Measurements from ENCODE around the gene BMERB1.
"Not testable (repeated sequence)": the region's sequence is repeated elsewhere in the genome, so short reads cannot be mapped to it uniquely, and the experiment has no call there.

BMERB1 gene

GRCh38 chr16:15559176-15559575, 124.8 kb downstream of the BMERB1 start:
- DNase-seq (ENCODE audit: low read depth): no peak

- DNase-seq (ENCODE audit: low read depth): no peak
Measured at GRCh38 chr16:15564604-15565339, 130.4 kb downstream of the BMERB1 start.

DNA sequence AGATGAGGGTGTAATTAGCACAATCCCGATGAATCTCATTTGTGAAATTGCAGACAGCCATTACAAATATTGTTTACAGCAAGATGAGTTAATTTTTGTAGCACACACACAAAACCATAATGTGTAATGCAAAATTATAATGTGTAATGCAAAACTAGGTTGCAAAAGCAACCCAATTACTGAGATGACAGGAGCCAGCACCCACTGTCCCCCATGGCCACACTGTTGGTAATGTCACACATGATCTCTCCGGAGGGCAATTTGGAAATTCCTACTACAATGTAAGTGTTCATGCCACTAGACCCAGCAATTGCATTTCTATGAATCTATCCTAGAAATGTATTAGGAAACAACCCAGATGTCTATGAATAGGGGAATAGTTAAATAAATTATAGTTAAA, 131.7 kb downstream of the BMERB1 start:
- DNase-seq (ENCODE audit: low read depth): no peak

DNA sequence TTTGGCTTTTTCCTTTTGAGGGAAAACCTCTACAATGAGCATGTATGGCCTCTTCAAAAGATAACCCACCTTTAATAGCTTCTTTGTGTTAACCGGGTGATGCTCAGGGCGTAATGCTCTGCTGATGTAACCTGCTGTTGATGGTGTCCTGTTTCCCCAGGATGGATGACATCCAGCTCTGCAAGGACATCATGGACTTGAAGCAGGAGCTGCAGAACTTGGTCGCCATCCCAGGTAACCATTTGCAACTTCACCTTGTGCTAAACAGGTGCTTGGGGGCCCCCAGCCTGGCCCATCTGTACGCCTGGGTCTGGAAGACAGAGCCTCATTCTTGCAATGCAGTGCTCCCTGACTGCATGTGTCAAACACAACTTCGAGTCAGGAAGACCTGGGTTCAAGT, 133.4 kb downstream of the BMERB1 start:
- no peak for DNase-seq (ENCODE audit: low read depth)

GRCh38 chr16:15570666-15571065, 136.3 kb downstream of the BMERB1 start:
- not testable (repeated sequence) for DNase-seq (ENCODE audit: low read depth)

DNA sequence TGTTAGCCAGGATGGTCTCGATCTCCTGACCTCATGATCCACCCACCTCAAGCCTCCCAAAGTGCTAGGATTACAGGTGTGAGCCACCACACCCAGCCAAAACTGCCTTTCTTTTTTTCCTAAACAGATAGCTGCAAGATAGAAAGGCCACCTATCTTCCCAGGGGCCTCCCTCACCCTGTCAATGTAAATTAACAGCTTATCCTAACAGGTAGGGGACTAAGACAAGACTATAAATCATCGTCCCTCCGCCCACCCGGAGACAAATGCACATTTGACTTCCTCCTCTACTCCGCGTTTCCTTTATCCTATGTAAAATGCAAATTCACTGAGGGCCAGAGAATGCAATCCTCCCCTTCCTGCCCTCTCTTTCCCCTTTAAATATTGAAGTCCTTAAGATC, 137.2 kb downstream of the BMERB1 start:
- no peak for DNase-seq (ENCODE audit: low read depth)

DNA sequence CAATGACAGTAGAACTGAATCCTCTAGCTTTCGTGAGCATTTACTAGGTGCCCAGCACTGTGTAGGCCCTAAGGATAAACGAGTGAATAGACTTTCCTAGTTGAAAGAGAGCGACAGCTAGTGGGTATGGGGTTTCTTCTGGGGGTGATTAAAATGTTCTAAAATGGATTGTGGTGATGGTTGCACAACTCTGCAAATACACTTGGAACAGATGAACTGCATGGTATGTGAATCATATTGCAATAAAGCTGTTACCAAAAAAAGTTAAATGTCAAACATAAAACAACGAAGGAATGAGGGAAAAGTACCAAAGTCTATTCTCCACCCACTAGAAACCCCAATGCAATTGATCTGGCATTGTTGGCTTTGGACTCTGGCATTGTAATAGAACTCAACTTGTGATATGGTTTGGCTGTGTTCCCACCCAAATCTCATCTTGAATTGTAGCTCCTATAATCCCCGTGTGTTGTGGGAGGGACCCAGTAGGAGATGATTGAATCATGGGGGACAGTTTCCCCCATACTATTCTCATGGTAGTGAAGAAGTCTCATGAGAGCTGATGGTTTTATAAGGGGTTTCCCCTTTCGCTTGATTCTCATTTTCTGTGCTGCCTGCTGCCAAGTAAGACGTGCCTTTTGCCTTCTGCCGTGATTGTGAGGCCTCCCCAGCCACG, 138.1 kb downstream of the BMERB1 start:
- DNase-seq (ENCODE audit: low read depth): no peak

- no peak for DNase-seq (ENCODE audit: low read depth)
Measured at GRCh38 chr16:15573274-15573895, 139.0 kb downstream of the BMERB1 start.

- not testable (repeated sequence) for DNase-seq (ENCODE audit: low read depth)
Measured at GRCh38 chr16:15573896-15574613, 139.7 kb downstream of the BMERB1 start.

GRCh38 chr16:15574614-15574948, 140.2 kb downstream of the BMERB1 start:
- no peak for DNase-seq (ENCODE audit: low read depth)

GRCh38 chr16:15575293-15576049, 141.1 kb downstream of the BMERB1 start:
- DNase-seq (ENCODE audit: low read depth): no peak

- DNase-seq (ENCODE audit: low read depth): no peak
Measured at GRCh38 chr16:15576960-15577958, 142.9 kb downstream of the BMERB1 start.

- DNase-seq (ENCODE audit: low read depth): no peak
Measured at GRCh38 chr16:15578824-15579223, 144.4 kb downstream of the BMERB1 start.

DNA sequence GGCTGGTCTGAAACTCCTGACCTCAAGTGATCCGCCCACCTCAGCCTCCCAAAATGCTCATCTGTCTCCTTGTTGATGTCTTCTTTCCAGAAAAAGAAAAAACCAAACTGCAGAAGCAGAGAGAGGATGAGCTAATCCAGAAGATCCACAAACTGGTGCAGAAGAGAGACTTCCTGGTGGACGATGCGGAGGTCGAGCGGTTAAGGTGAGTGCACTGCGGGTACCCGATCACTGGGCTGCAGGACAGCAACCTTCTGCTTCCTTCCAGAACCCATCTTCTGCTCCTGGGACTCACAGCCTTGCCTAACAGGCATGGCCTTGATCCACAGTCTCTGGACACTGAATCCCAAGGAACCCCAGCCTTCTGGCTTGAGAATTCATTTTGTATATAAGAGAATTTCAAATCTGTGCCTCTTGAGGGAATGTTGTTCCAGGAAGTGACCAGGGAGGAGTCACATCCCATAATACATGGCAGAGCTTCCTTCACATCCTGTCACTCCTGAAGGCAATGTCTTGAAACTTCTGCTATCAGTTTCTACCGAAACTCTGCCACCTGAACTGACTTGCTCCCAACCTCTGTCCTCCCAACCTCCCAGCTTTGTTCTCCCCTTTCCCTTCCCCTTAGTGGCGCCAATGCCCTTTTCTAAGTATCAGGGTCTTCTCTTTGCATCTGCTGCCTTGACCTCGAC, 146.9 kb downstream of the BMERB1 start:
- DNase-seq (ENCODE audit: low read depth): no peak

- no peak for DNase-seq (ENCODE audit: low read depth)
Measured at GRCh38 chr16:15583526-15583925, 149.1 kb downstream of the BMERB1 start.

DNA sequence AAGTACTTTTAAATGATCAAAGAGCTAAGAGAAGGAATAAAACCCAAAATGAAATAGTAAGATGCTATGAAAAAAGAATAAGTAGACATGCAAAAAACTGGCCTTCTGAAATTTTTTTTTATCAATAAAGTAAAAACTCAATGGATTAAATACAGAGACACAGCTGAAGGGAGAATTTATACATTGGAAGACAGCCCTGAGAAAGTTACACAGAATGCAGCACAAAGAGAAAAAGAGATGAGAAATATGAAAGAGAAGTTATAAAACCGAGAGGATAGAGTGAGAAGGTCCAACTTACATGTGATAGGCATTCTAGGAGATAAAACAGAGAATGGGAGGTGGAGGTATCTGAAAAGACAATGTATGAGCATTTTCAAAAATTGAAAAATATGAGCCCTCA, 151.6 kb downstream of the BMERB1 start:
- no peak for DNase-seq (ENCODE audit: low read depth)

GRCh38 chr16:15586716-15587115, 152.3 kb downstream of the BMERB1 start:
- DNase-seq (ENCODE audit: low read depth): no peak

DNA sequence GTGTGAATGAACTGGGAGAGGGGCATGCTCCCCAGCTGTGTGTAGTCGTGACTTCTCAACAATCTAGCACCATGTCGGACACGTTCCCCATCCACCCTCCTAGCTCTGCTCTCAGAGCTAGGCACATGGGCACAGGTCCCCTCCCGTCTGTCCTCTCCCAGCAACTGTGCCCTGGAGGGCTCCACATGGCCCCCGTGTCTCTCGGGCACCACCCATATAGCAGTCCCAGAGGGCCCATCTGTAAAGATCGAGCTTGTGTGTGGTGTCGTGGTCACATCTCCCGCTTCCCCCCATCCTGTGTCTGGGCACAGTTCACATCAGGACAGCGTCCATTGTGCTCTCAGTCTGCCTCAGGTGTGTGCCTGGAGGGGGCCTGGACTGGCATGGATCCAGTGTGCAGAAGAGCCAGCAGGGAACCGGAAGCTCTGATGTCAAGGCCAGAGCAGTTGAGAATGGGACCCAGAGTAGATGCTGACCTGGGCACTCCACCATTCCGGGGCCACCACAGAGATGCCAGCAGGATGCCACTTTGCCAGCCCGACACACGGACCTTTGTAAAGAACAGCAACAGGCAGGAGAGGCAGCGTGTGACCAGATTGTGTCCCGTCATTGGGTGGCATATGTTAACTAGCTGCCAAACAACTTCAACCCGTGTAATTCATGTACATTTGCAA, 152.9 kb downstream of the BMERB1 start:
- DNase-seq (ENCODE audit: low read depth): no peak

- no peak for DNase-seq (ENCODE audit: low read depth)
Measured at GRCh38 chr16:15592324-15592723, 157.9 kb downstream of the BMERB1 start.

DNA sequence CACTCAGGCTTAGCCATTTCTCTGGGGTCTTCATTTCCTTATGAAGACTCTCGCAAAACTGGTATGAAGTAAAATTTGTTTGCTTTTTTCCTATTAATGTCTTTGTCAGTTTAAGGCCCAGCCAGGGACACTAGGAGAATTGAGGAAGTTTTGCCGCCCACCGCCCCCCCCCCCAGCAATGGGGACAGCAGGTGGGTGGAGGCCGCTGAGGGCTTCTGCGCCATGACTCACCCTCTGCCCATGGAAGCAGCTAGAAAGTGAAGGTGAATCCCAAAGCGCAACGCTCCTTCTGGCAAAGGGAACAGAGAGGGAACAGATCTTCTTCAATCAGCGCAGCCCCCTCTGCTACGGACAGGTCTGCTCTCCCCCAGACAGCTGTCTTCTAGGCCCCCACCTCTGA, 158.8 kb downstream of the BMERB1 start:
- no peak for DNase-seq (ENCODE audit: low read depth)
